HepG2 (cell line): Measurements from ENCODE around the gene PLCL2. TPM values are rescaled to one million over a fixed set of nuclear protein-coding genes. Genes with fewer than 3 reads are reported as not detected.
A peak's percentile ranks its signal among the peaks of the same experiment; 100 is the strongest.

Experiments
- ATAC-seq: fragments of 200-7000 bp; cut with Tn5 transposase; 3 replicates; pipeline ENCODE4 v1.9.1; 2020; ENCODE audit warnings: mild to moderate bottlenecking, moderate library complexity
- BruUV-seq: library from RNA; stranded (reverse); fragments of 400-500 nt; replicated peaks from 2 replicates; lab custom pipeline; 2021; lab: Mats Ljungman, UMichigan
- CTCF ChIA-PET: fragments of 300-600 bp; formaldehyde crosslinking; extraction: SDS; loops from one replicate; lab custom pipeline; 2021; ENCODE audit warnings: low total read pairs, inconsistent platforms, low intra/inter-chr PET ratio; lab: Yijun Ruan, JAX
- POLR2A ChIA-PET: fragments of 350-600 bp; sonication (Branson Sonifier 250); formaldehyde crosslinking; loops from one replicate; lab custom pipeline; 2020; ENCODE audit warnings: antibody characterized with exemption, inconsistent platforms; lab: Yijun Ruan, JAX
- DNase-seq: peaks from one replicate; pipeline ENCODE4 v3.0.0-alpha.2; 2015; ENCODE audit warnings: low spot score
- FAIRE-seq: peaks from 3 replicates; lab custom pipeline; 2011; peaks lifted over from hg19 to GRCh38; lab: Jason Lieb, UNC
- H2AFZ ChIP-seq: one replicate; pipeline ENCODE4 v1.6.1; 2011; ENCODE audit warnings: low read length, inconsistent platforms
- H3K27ac ChIP-seq: fragments of 300-600 bp; 3 replicates; pipeline ENCODE4 v1.8.0; 2011; ENCODE audit warnings: mixed run types, mild to moderate bottlenecking, mixed read lengths, low read length, inconsistent platforms; ENCODE audit not compliant: insufficient read depth; ENCODE audit errors: extremely low read length
- H3K27me3 ChIP-seq, 2 experiments: fragments of 200-600 bp in 1 of 2; 2 replicates in 1 of 2; 3 replicates in 1 of 2; pipeline versions ENCODE4 v1.6.0 to v1.8.0; 2011; ENCODE audit warnings: low read length in 2 of 2, mild to moderate bottlenecking in 2 of 2, moderate library complexity in 2 of 2, inconsistent platforms in 1 of 2; ENCODE audit not compliant: insufficient read depth in 2 of 2, control insufficient read depth in 1 of 2
- H3K36me3 ChIP-seq, 2 experiments: fragments of 200-600 bp in 1 of 2; replicated peaks in 1 of 2; 2 replicates in 1 of 2; 3 replicates in 1 of 2; pipeline versions ENCODE4 v1.5.1 to v1.8.0; 2011; ENCODE audit warnings: low read length in 2 of 2, inconsistent platforms in 1 of 2; ENCODE audit not compliant: insufficient read depth in 2 of 2, control insufficient read depth in 1 of 2
- H3K4me1 ChIP-seq: 2 replicates; pipeline ENCODE4 v1.5.1; 2012; ENCODE audit warnings: low read length, inconsistent platforms; ENCODE audit not compliant: insufficient read depth
- H3K4me2 ChIP-seq: 2 replicates; pipeline ENCODE4 v1.6.0; 2011; ENCODE audit warnings: low read depth, low read length, inconsistent platforms
- H3K4me3 ChIP-seq, 3 experiments: fragments of 200-600 bp in 1 of 3; sonication (generic), shearing (Covaris generic) in 1 of 3; replicated peaks in 1 of 3; 2 replicates each; pipeline ENCODE4 v1.5.1; 2011 to 2016; ENCODE audit warnings: low read length in 3 of 3, inconsistent platforms in 2 of 3, low read depth in 2 of 3, mild to moderate bottlenecking in 2 of 3, control low read depth in 1 of 3, mixed read lengths in 1 of 3; ENCODE audit not compliant: insufficient read depth in 1 of 3
- H3K79me2 ChIP-seq: one replicate; pipeline ENCODE4 v1.6.1; 2011; ENCODE audit warnings: low read length, inconsistent platforms; ENCODE audit not compliant: insufficient read depth
- H3K9ac ChIP-seq: 2 replicates; pipeline ENCODE4 v1.6.0; 2011; ENCODE audit warnings: mild to moderate bottlenecking, low read depth, low read length, inconsistent platforms; ENCODE audit not compliant: insufficient read depth
- H3K9me3 ChIP-seq: 2 replicates; pipeline ENCODE4 v1.5.1; 2012; ENCODE audit warnings: mild to moderate bottlenecking, low read length
- H4K20me1 ChIP-seq: 2 replicates; pipeline ENCODE4 v1.6.0; 2011; ENCODE audit warnings: inconsistent platforms, mild to moderate bottlenecking, low read length, moderate library complexity; ENCODE audit not compliant: insufficient read depth
- ATF7-NPFF ChIP-seq: sonication (generic); formaldehyde crosslinking; IDR thresholded peaks from 2 replicates; pipeline ENCODE4 v1.8.1; 2023; ENCODE audit warnings: mild to moderate bottlenecking, low read depth, missing genetic modification reagents, moderate library complexity
- BCL6 ChIP-seq: IDR thresholded peaks from 2 replicates; pipeline ENCODE4 v1.6.1; 2016; ENCODE audit warnings: missing genetic modification reagents, missing compliant biosample characterization
- BCLAF1 ChIP-seq: fragments of 450-650 bp; IDR thresholded peaks from 2 replicates; pipeline ENCODE4 v1.6.1; 2017; ENCODE audit warnings: mild to moderate bottlenecking
- ELF3 ChIP-seq: IDR thresholded peaks from 2 replicates; pipeline ENCODE4 v1.6.1; 2016; ENCODE audit warnings: missing genetic modification reagents, missing compliant biosample characterization
- FOXP1 ChIP-seq, 2 experiments: fragments of 450-650 bp in 1 of 2; IDR thresholded peaks; 2 replicates each; pipeline ENCODE4 v1.6.1; 2017 to 2018; ENCODE audit warnings: antibody characterized with exemption in 1 of 2
- GPBP1L1 ChIP-seq: sonication (generic); formaldehyde crosslinking; IDR thresholded peaks from 2 replicates; pipeline ENCODE4 v1.5.0; 2020; ENCODE audit warnings: mild to moderate bottlenecking, missing genetic modification reagents
- PLRG1 ChIP-seq: fragments of 450-650 bp; conservative IDR thresholded peaks from 2 replicates; pipeline ENCODE4 v1.6.1; 2016
- PRPF4 ChIP-seq: fragments of 200-400 bp; formaldehyde crosslinking; IDR thresholded peaks from 2 replicates; pipeline ENCODE4 v1.6.1; 2016; ENCODE audit warnings: low read length, low read depth; ENCODE audit not compliant: poor library complexity, severe bottlenecking
- SRSF1 ChIP-seq: fragments of 200-400 bp; formaldehyde crosslinking; optimal IDR thresholded peaks from 2 replicates; pipeline ENCODE3; 2017; ENCODE audit warnings: mild to moderate bottlenecking, low read depth, low read length, moderate library complexity
- SUZ12 ChIP-seq: fragments of 150-350 bp; IDR thresholded peaks from 2 replicates; pipeline ENCODE4 v1.6.1; 2014; ENCODE audit warnings: low read depth, low read length
- TAF15 ChIP-seq: fragments of 200-400 bp; formaldehyde crosslinking; IDR thresholded peaks from one replicate; pipeline ENCODE4 v1.6.1; 2018; ENCODE audit warnings: mild to moderate bottlenecking, low read depth, low read length; ENCODE audit not compliant: poor library complexity, severe bottlenecking
- THAP8 ChIP-seq: sonication (generic); formaldehyde crosslinking; IDR thresholded peaks from 2 replicates; pipeline ENCODE4 v1.5.1; 2020; ENCODE audit warnings: missing genetic modification reagents, mild to moderate bottlenecking, borderline replicate concordance
- ZSCAN25 ChIP-seq: sonication (generic); formaldehyde crosslinking; IDR thresholded peaks from 2 replicates; pipeline ENCODE4 v1.8.0; 2022; ENCODE audit warnings: mild to moderate bottlenecking, missing genetic modification reagents
- WGBS: methylation state at CpG from one replicate; pipeline ENCODE4 v1.1.6; 2017; ENCODE audit warnings: low lambda C conversion rate; 5-methylcytosine and 5-hydroxymethylcytosine counted together
- in situ Hi-C: cut with HindIII; loops from 2 replicates; pipeline ENCODE4 v1.10.0; 2017; ENCODE audit warnings: low pct_unique_long_range_greater_than_20kb; ENCODE audit not compliant: extremely low pct_ligation_motif_present
- intact Hi-C: fragments of 100-400 bp; cut with micrococcal nuclease; formaldehyde crosslinking; loops from one replicate; pipeline ENCODE4 v1.10.0; 2022; ENCODE audit not compliant: unreplicated experiment
- polyA plus RNA-seq, 8 experiments: library from polyadenylated mRNA; depleted of rRNA in 3 of 8; stranded (reverse) in 7 of 8; unstranded in 1 of 8; fragments of >200 nt; fragmentation: Illumina TruSeq in 4 of 8; extraction: Trizol in 4 of 8; gene quantifications; 2 replicates each; pipeline versions ENCODE4 v1.2.1 to v1.2.3, GENCODE V29; 2011 to 2016; ENCODE audit warnings: low read depth in 4 of 8, missing spikeins in 1 of 8, mixed read lengths in 1 of 8; ENCODE audit not compliant: insufficient read depth in 1 of 8
- total RNA-seq, 5 experiments: library from RNA; depleted of rRNA; stranded (reverse); fragments of >200 nt; fragmentation: Illumina TruSeq; extraction: Trizol; gene quantifications; 2 replicates each; pipeline ENCODE4 v1.2.3, GENCODE V29; 2016; ENCODE audit warnings: low read depth in 1 of 5
- TF ChIP-seq, protein P1 (sequence below): sonication (generic); formaldehyde crosslinking; IDR thresholded peaks from 2 replicates; pipeline ENCODE4 v1.5.0; 2020; ENCODE audit warnings: missing genetic modification reagents, mild to moderate bottlenecking, borderline replicate concordance

The PLCL2 gene
- total and polyA plus RNA-seq, 2 of the 13 experiments (the other 11 are each of a cell fraction or from before 2014, with no cell fraction given): not detected

GRCh38 chr3:17092583-17092933 is 207.8 kb downstream of the PLCL2 start:
- Histone ChIP-seq H4K20me1 (no peaks in the 10 kb centered on the region), H3K36me3 (no peaks in the 10 kb centered on the region), H3K27ac (no peak overlapping the region), H3K79me2 (no peaks in the 10 kb centered on the region), H3K9ac (no peak overlapping the region), H3K4me1 (no peaks in the 10 kb centered on the region), H3K27me3 (peaks cover 0 to 14% of the 10 kb centered on the region in 2 experiments; a peak in 2 of 5 replicates), H3K4me3 (no peak overlapping the region), H3K4me2 (no peak overlapping the region), H2AFZ (no peak overlapping the region), H3K9me3 (no peaks in the 10 kb centered on the region)
- ChIA-PET CTCF (no interaction called here), POLR2A (no interaction called here)
- no peak for ATAC-seq
- DNase-seq: no peak
- no TSS peak for BruUV-seq
- WGBS: 4% methylated on average over 2 of the region's 2 CpGs
- in situ Hi-C loops (no loop called here), intact Hi-C loops (no loop called here)
- TF ChIP-seq SRSF1 (no peak), ZSCAN25 (CRISPR knock-in tag) (no peak), BCLAF1 (no peak), ATF7-NPFF (CRISPR knock-in tag) (no peak)
- no peak for FAIRE-seq

GRCh38 chr3:17094551-17094950 is 209.8 kb downstream of the PLCL2 start:
- Histone ChIP-seq H3K9ac (no peak overlapping the region), H3K4me2 (no peak overlapping the region), H3K4me3 (no peak overlapping the region), H3K27ac (no peak overlapping the region), H3K36me3 (no peaks in the 10 kb centered on the region), H3K9me3 (no peaks in the 10 kb centered on the region), H3K4me1 (no peaks in the 10 kb centered on the region), H3K27me3 (peaks cover 0 to 10% of the 10 kb centered on the region in 2 experiments; a peak in 2 of 5 replicates), H2AFZ (no peak overlapping the region), H4K20me1 (no peaks in the 10 kb centered on the region), H3K79me2 (no peaks in the 10 kb centered on the region)
- intact Hi-C loops: no loop called here
- WGBS: 0% methylated on average over 2 of the region's 6 CpGs
- in situ Hi-C loops: no loop called here
- FAIRE-seq: no peak
- ChIA-PET CTCF (no interaction called here), POLR2A (no interaction called here)
- peak; percentile 38; the same call in 1 of the 3 replicates for ATAC-seq
- BruUV-seq: no TSS peak
- no peak for DNase-seq
- no peak for TF ChIP-seq SUZ12
- TF ChIP-seq PRPF4: no peak
- TF ChIP-seq, protein P1, sequence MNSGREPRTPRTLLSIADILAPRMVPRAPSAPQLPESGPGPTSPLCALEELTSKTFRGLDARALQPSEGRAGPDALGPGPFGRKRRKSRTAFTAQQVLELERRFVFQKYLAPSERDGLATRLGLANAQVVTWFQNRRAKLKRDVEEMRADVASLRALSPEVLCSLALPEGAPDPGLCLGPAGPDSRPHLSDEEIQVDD (CRISPR knock-in tag): no peak
- no peak for TF ChIP-seq BCL6 (CRISPR knock-in tag)
- TF ChIP-seq TAF15: no peak
- TF ChIP-seq ELF3 (CRISPR knock-in tag): no peak
- TF ChIP-seq FOXP1 (IDR thresholded peaks at IDR 0.05): no peak
- TF ChIP-seq FOXP1 (CRISPR knock-in tag; IDR thresholded peaks at IDR 0.05): no peak
- TF ChIP-seq THAP8: no peak
- no peak for TF ChIP-seq PLRG1
- no peak for TF ChIP-seq GPBP1L1
